Measurements from ENCODE around the gene NPDC1.
"Not testable (repeated sequence)": the region's sequence is repeated elsewhere in the genome, so short reads cannot be mapped to it uniquely, and the experiment has no call there.

Gene NPDC1

GRCh38 chr9:137074657-137075274 is 28.8 kb upstream of the NPDC1 start:
- no peak for DNase-seq

- no peak for DNase-seq
Measured at GRCh38 chr9:137073992-137074399, 28.0 kb upstream of the NPDC1 start.

- no peak for DNase-seq
Measured at GRCh38 chr9:137071282-137071681, 25.3 kb upstream of the NPDC1 start.

- peak in 1 of 2 experiments; percentile 81 for DNase-seq
Measured at GRCh38 chr9:137070906-137071275, 24.9 kb upstream of the NPDC1 start.

- DNase-seq, result peak; percentile 76 to 95
Measured at GRCh38 chr9:137070201-137070905, 24.4 kb upstream of the NPDC1 start, which contains the start of gene SAPCD2. Gene SAPCD2 (minus strand): TSS chr9:137070557. CDS start chr9:137070460, 97 bp downstream.

- DNase-seq, result peak in 1 of 2 experiments; percentile 41
Measured at GRCh38 chr9:137069508-137070091, 23.6 kb upstream of the NPDC1 start.

GRCh38 chr9:137068539-137069507 is 22.8 kb upstream of the NPDC1 start:
- DNase-seq, result peak in 1 of 2 experiments; percentile 32

- peak; percentile 74 to 82 for DNase-seq
Measured at GRCh38 chr9:137067860-137068538, 22.0 kb upstream of the NPDC1 start.

- no peak for DNase-seq
Measured at GRCh38 chr9:137066096-137066861, 20.3 kb upstream of the NPDC1 start.

- no peak for DNase-seq
Measured at GRCh38 chr9:137065336-137065967, 19.5 kb upstream of the NPDC1 start.

- DNase-seq, result no peak
Measured at GRCh38 chr9:137064880-137065164, 18.8 kb upstream of the NPDC1 start.

- peak in 1 of 2 experiments; percentile 61 for DNase-seq
Measured at GRCh38 chr9:137064027-137064879, 18.3 kb upstream of the NPDC1 start.

- no peak for DNase-seq
Measured at GRCh38 chr9:137063311-137064026, 17.5 kb upstream of the NPDC1 start.

- not testable (repeated sequence) for DNase-seq
Measured at GRCh38 chr9:137062798-137063197, 16.8 kb upstream of the NPDC1 start.

GRCh38 chr9:137062384-137062783 is 16.4 kb upstream of the NPDC1 start:
- no peak for DNase-seq

GRCh38 chr9:137058521-137059234 is 12.7 kb upstream of the NPDC1 start:
- no peak for DNase-seq

- no peak for DNase-seq
Measured at GRCh38 chr9:137057545-137057944, 11.6 kb upstream of the NPDC1 start.

GRCh38 chr9:137056739-137057415 is 10.9 kb upstream of the NPDC1 start:
- no peak for DNase-seq

All from NCI-H526 (cell line).